ENCODE data around the gene HP. TPM values are rescaled to one million over a fixed set of nuclear protein-coding genes. Genes with fewer than 3 reads are reported as not detected.

The HP gene
- total RNA-seq, 2 experiments from 2014 or later, result not detected

- ChIA-PET CTCF (ENCODE audit: unreplicated experiment) (no interaction called here), POLR2A (no interaction called here)
- no peak overlapping the region for H3K4me3 ChIP-seq (ENCODE audit: low read depth, low read length, poor library complexity, severe bottlenecking)
- no peaks in the 10 kb centered on the region for H3K9me3 ChIP-seq (ENCODE audit: low read length)
- no peaks in the 10 kb centered on the region for H4K20me1 ChIP-seq (ENCODE audit: insufficient read depth, low read length)
- no peaks in the 10 kb centered on the region for H3K79me2 ChIP-seq (ENCODE audit: insufficient read depth, low read depth, low read length)
- no peak for DNase-seq (ENCODE audit: low spot score)
- H3K9me2 ChIP-seq (ENCODE audit: insufficient read depth, low read length), result no peaks in the 10 kb centered on the region
- intact Hi-C loops (cut with micrococcal nuclease; ENCODE audit: unreplicated experiment), result no loop called here
- TF ChIP-seq CTCF (conservative IDR thresholded peaks at IDR 0.05; ENCODE audit: low read length), result no peak
- TF ChIP-seq EZH2phosphoT487 (IDR thresholded peaks at IDR 0.05; ENCODE audit: borderline replicate concordance, low read depth, low read length), result no peak
- BruUV-seq (replicated peaks), result no TSS peak
- no peak overlapping the region for H2AFZ ChIP-seq (ENCODE audit: low read length)
- H3K4me2 ChIP-seq (ENCODE audit: low read length), result no peak overlapping the region
- H3K36me3 ChIP-seq (ENCODE audit: insufficient read depth, low read length), result peaks cover 50% of the 10 kb centered on the region
- H3K4me1 ChIP-seq (ENCODE audit: insufficient read depth, low read length, poor library complexity, severe bottlenecking), result no peaks in the 10 kb centered on the region
- H3K27ac ChIP-seq (ENCODE audit: low read depth, low read length, poor library complexity, severe bottlenecking), result no peak overlapping the region
Measured at GRCh38 chr16:72023962-72024361, 30.3 kb upstream of the HP start.

- H3K4me2 ChIP-seq (ENCODE audit: low read length), result no peak overlapping the region
- peaks cover 43% of the 10 kb centered on the region for H3K36me3 ChIP-seq (ENCODE audit: insufficient read depth, low read length)
- no peaks in the 10 kb centered on the region for H3K4me1 ChIP-seq (ENCODE audit: insufficient read depth, low read length, poor library complexity, severe bottlenecking)
- no TSS peak for BruUV-seq (replicated peaks)
- no peak overlapping the region for H2AFZ ChIP-seq (ENCODE audit: low read length)
- H3K4me3 ChIP-seq (ENCODE audit: low read depth, low read length, poor library complexity, severe bottlenecking), result no peak overlapping the region
- no peak for DNase-seq (ENCODE audit: low spot score)
- CTCF ChIA-PET (ENCODE audit: unreplicated experiment), result no interaction called here
- H4K20me1 ChIP-seq (ENCODE audit: insufficient read depth, low read length), result no peaks in the 10 kb centered on the region
- TF ChIP-seq CTCF (conservative IDR thresholded peaks at IDR 0.05; ENCODE audit: low read length) (no peak), EZH2phosphoT487 (IDR thresholded peaks at IDR 0.05; ENCODE audit: borderline replicate concordance, low read depth, low read length) (no peak)
- no peaks in the 10 kb centered on the region for H3K9me3 ChIP-seq (ENCODE audit: low read length)
- POLR2A ChIA-PET, result no interaction called here
- H3K79me2 ChIP-seq (ENCODE audit: insufficient read depth, low read depth, low read length), result no peaks in the 10 kb centered on the region
- H3K9me2 ChIP-seq (ENCODE audit: insufficient read depth, low read length), result no peaks in the 10 kb centered on the region
- intact Hi-C loops (cut with micrococcal nuclease; ENCODE audit: unreplicated experiment), result no loop called here
- no peak overlapping the region for H3K27ac ChIP-seq (ENCODE audit: low read depth, low read length, poor library complexity, severe bottlenecking)
Measured at GRCh38 chr16:72024862-72025382, 29.4 kb upstream of the HP start.

GRCh38 chr16:72025404-72026114 is 28.7 kb upstream of the HP start:
- intact Hi-C loops (cut with micrococcal nuclease; ENCODE audit: unreplicated experiment), result no loop called here
- POLR2A ChIA-PET, result no interaction called here

More at GRCh38 chr16:72025404-72026114, 28.7 kb upstream of the HP start:
- H3K9me2 ChIP-seq (ENCODE audit: insufficient read depth, low read length), result no peaks in the 10 kb centered on the region
- H3K36me3 ChIP-seq (ENCODE audit: insufficient read depth, low read length), result peaks cover 41% of the 10 kb centered on the region
- H3K9me3 ChIP-seq (ENCODE audit: low read length), result no peaks in the 10 kb centered on the region
- no peaks in the 10 kb centered on the region for H3K79me2 ChIP-seq (ENCODE audit: insufficient read depth, low read depth, low read length)
- no peak overlapping the region for H3K4me2 ChIP-seq (ENCODE audit: low read length)
- H3K27ac ChIP-seq (ENCODE audit: low read depth, low read length, poor library complexity, severe bottlenecking), result no peak overlapping the region
- TF ChIP-seq EZH2phosphoT487 (IDR thresholded peaks at IDR 0.05; ENCODE audit: borderline replicate concordance, low read depth, low read length) (no peak), CTCF (conservative IDR thresholded peaks at IDR 0.05; ENCODE audit: low read length) (no peak)
- H4K20me1 ChIP-seq (ENCODE audit: insufficient read depth, low read length), result no peaks in the 10 kb centered on the region
- CTCF ChIA-PET (ENCODE audit: unreplicated experiment), result no interaction called here
- no peaks in the 10 kb centered on the region for H3K4me1 ChIP-seq (ENCODE audit: insufficient read depth, low read length, poor library complexity, severe bottlenecking)
- no peak for DNase-seq (ENCODE audit: low spot score)
- no peak overlapping the region for H2AFZ ChIP-seq (ENCODE audit: low read length)
- BruUV-seq (replicated peaks), result no TSS peak
- no peak overlapping the region for H3K4me3 ChIP-seq (ENCODE audit: low read depth, low read length, poor library complexity, severe bottlenecking)

Measured in OCI-LY7 (cell line).